GM19238 (cell line): ENCODE results near the gene GTF3C1.

Experiments
- DNase-seq: peaks from one replicate; pipeline ENCODE4 v3.0.0; 2011; ENCODE audit warnings: low spot score; ENCODE audit not compliant: insufficient read length

GTF3C1 gene

GRCh38 chr16:27561216-27561615 is 11.5 kb upstream of the GTF3C1 start:
- no peak for DNase-seq

DNA sequence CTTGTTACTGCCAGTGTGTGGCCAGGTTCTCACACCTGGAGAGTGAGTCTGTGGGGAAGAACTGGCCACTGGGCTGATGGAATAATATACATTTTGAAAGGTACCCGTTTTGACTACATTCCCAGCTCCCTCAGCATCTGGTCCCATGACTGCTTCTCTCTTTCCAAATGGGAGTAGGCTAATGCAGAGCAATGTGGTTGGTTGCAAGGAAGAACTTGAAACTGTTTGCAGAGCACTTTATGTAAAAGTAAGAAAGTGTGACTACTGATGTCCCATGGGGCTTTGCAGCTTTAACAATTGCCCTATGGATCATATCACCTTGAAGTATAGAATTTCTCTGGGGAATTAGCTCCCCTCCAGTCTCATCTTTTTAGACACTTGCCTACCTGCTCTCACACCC is 9.2 kb upstream of the GTF3C1 start:
- DNase-seq, result no peak

DNA sequence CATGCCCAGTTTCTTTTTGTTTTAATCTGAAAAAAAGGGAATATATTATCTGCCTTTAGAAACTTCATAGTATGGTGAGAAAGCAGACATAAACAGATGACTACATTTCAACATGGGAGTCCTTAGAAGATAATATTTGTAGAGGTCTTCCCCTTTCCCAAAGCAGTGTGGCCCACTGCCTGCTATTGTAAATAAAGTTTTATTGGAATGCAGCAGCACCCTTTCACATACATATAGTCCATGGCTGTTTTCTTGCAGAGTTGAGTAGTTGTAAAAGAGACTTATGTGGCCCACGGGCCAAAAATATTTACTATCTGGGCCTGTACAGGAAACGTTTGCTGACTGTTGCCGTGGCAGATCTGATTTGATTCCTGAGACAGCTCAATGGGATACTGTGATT is 8.7 kb upstream of the GTF3C1 start:
- no peak for DNase-seq

DNA sequence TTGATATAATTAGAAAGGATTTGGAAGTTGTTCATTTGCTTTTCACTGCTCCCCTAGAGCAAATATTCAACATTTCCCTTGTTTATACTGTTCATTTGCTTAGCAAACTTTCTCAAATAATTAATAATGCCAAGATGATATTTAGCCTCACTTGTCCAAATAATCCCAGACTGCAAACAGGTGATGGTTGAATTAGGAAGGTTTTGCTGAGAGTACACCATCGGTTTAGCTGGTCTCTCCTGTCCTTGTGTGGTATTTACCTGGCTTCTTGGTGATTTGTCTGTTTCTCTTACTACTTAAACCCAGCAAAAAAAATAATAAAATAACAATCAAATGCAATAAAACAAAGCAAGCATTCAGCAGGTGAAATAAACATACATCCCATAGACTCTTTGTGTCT is 6.8 kb upstream of the GTF3C1 start:
- no peak for DNase-seq

DNA sequence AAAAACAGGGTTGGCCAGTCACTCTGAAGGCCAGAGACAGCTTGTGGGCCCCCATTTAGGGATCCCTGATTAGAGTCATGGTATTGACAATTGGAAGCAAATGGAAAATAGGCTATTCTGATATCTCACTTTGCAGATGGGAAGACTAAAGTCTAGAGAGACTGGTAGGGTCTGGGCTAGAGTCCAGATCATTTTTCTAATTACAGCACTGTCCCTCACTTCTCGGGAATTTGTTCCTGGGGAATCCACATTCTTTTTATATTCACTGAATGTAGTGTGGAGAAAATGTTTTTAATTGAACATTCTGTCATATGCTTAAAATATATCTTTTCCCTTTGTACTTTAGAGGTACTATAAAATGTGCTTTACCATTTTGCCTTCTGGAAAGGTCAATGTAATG is 1.3 kb upstream of the GTF3C1 start:
- DNase-seq, result no peak

GRCh38 chr16:27550582-27550920 is 838 bp upstream of the GTF3C1 start:
- no peak for DNase-seq

DNA sequence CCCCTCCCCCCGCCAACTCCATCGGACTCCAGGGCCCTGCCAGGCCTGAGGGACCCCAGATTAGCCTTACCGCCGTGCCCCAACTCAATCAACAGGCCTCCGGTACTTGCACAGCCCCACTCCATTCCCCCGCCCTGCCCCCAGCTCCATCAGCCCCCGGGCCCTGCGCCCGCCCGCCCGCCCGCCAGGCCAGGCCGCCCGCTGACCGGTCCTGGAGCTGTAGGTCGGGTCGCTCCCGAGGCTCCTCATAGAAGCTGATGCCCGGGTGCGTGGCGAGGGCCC is 308 bp downstream of the GTF3C1 start:
- peak; percentile 30 for DNase-seq

GRCh38 chr16:27547851-27548250 is 1.9 kb downstream of the GTF3C1 start:
- DNase-seq, result no peak

DNA sequence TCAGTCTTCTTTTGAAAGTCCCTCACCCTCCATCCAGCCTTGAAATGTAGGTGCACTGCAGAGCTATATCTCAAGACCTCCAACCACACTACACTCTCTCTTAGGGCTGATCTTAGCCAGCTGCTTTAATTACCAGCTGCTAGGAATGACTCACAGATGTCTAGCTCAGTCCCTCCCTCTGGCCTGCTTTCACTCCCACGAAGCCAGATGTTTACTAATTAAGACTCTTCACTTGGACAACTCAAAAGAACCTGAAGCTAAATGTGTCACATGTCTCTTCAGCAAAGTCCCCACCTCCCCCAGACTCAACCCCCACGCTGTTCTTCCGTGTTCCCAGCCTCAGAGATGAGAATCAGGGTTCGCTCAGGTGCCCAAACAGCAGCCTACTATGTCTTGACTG is 2.6 kb downstream of the GTF3C1 start:
- DNase-seq, result no peak

- no peak for DNase-seq
Measured at GRCh38 chr16:27544671-27545070, 5.0 kb downstream of the GTF3C1 start.

- no peak for DNase-seq
Measured at GRCh38 chr16:27543801-27544200, 5.9 kb downstream of the GTF3C1 start.

GRCh38 chr16:27539636-27540035 is 10.1 kb downstream of the GTF3C1 start:
- DNase-seq, result no peak

DNA sequence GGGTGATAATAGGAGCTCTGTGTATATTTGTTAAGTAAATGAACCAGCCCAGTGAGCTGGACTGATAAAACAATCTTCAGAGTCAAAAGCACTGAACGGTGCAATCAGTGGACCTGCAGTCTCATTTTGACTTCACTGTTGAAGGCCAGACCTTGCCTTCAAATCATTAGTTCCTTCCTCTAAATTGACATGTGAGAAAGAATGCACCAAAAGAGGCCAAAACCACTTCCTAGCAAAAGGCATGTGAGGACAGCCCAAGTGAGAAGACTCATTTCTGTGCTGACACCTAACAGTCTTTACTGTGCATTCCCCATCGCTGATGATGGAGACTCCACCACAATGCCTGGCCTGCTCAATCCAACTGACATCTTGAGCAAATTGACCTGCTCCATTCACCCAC is 10.6 kb downstream of the GTF3C1 start:
- no peak for DNase-seq

- no peak for DNase-seq
Measured at GRCh38 chr16:27538528-27538927, 11.2 kb downstream of the GTF3C1 start.

DNA sequence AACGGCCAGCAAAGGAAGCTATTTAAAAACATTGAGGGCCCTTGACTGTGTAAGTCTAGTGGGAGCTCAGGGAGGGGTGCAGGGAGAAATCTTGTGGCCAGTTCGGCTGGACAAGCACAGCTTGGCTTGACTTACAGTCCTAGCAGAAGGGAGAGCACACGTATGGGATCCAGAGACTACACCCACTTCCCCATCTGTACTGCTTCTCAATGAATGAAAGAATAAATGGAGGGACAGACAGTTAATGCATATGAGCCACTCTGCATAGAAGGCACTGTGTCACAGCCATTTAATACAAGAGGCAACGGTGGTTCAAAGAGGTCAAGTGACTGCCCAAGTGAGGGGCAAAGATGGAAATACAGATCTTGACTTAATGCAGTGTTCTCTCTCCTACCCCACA is 15.5 kb downstream of the GTF3C1 start:
- DNase-seq, result no peak

- DNase-seq, result no peak
Measured at GRCh38 chr16:27531826-27532800, 17.6 kb downstream of the GTF3C1 start.

- no peak for DNase-seq
Measured at GRCh38 chr16:27531186-27531585, 18.5 kb downstream of the GTF3C1 start.

- no peak for DNase-seq
Measured at GRCh38 chr16:27529962-27530361, 19.8 kb downstream of the GTF3C1 start.

GRCh38 chr16:27528294-27528693 is 21.4 kb downstream of the GTF3C1 start:
- no peak for DNase-seq

GRCh38 chr16:27526180-27526579 is 23.5 kb downstream of the GTF3C1 start:
- no peak for DNase-seq

GRCh38 chr16:27522173-27522707 is 27.5 kb downstream of the GTF3C1 start:
- no peak for DNase-seq

DNA sequence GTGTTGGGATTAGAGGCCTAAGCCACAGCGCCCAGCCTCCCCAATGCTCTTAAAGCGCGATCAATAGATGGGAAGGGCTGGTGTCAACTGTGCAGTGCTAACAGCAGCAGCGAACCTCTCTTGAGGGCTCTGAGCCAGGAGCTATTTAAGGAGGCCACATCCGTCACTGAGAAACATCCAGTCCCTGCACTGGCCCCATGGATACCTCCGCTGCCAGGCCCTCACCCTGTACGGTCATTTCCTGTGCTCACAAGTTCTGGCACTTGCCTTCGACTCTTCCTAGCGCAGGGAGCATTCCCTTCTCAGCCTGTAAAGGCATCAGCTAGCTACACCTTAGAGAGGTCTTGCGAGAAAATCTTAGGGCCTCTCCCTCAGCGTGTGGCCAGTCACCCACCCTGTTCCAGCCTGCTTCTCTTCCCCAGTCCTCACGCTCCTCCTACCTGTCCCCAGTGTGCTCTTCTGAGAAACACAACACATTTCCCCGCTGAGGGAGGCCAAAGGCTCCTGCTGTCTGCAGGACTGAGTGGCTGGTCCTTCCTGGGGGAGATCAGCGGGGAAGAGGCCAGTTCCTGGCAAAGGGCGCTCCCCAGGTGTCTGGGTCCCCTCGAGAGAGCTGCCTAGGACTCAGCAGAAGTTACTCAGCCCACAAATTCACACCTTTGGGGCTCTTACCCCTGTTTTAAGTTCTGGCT is 28.6 kb downstream of the GTF3C1 start:
- no peak for DNase-seq

GRCh38 chr16:27518226-27518625 is 31.5 kb downstream of the GTF3C1 start:
- no peak for DNase-seq
